Left renal pelvis (tissue), 4 donors: ENCODE data around the gene PLTP. TPM values are rescaled to one million over a fixed set of nuclear protein-coding genes. Genes with fewer than 3 reads are reported as not detected.

Experiments
- DNase-seq, 4 donors: peaks; one replicate each; pipeline ENCODE4 v3.0.0-alpha.2; 2013; ENCODE audit warnings: low read depth in 4 of 4, low spot score in 3 of 4
- polyA plus RNA-seq, 4 donors: library from polyadenylated mRNA; unstranded; fragments of 120-200 nt; gene quantifications; one replicate each; pipeline ENCODE4 v1.2.1, GENCODE V29; 2013; ENCODE audit not compliant: insufficient read length in 4 of 4

Gene PLTP
- polyA plus RNA-seq, 4 donors, result 72.7 to 139 (median 126) TPM

DNA sequence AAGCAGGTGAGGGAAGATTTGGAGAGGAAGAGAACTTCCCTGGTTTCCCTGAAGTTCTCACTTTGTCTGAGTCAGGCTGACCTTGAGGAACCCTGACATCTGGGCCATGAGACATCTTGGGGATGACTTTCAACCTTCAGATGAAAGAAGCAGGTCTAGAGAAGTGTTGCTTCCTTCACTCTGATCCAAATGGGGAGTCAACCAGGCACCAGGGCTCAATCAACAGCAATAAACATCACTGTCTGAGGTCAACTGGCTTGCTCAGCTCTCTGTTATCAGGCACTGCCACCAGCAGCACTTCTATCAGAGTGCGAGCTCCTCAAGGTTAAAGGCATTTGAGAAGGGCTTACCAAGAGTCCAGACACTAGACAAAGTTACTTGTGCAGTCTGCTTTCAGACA is 61.0 kb downstream of the PLTP start:
- DNase-seq, result no peak

DNA sequence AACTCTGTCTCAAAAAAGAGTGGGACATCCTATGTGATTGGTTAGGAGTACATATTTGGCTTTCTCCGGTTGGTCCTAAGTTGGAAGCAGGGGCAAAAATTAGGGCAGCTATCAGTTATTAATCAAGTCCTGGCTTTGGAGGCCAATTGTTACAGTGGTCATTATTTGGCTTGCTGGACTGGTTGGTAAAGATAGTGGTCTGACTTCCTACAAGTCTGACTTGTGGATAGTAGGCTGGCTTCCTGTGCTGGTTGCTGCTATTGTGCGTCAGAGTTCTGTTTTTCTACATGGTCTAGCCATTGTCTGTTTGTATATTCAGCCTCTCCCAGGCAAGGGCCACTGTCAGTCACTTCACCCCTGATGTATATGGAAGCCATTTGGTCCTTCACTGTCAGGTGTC is 61.7 kb downstream of the PLTP start:
- DNase-seq, result no peak

DNA sequence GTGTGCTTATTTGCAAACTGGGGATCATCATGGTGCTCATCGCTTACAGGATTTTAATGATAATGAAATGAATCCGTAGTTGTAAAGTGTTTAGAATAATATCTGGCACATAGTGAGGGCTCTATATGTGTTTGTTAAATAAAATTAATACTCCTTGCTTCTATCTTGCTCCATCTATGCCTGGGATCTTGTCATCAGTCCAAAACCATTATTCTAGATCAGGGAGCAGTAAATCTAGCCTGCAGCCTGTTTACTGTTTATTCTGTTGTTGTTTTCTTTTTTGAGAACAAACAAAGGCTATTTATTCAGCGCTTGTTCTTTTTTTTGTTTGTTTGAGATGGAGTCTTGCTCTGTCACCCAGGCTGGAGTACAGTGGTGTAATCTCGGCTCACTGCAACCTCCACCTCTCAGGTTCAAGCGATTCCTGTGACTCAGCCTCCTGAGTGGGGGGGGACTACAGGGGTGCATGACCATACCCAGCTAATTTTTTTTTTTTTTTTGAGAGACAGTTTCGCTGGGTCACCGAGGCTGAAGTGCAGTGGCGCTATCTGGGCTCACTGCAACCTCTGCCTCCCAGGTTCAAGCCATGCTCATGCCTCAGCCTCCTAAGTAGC is 62.9 kb downstream of the PLTP start:
- no peak for DNase-seq

Other genes starting within 250 kb of the PLTP start
- not detected for gene WFDC11, start 241.9 kb downstream of the PLTP start, polyA plus RNA-seq
- gene WFDC13, start 210.1 kb downstream of the PLTP start, polyA plus RNA-seq, result under 1 TPM in 1 of 4 donors, not detected in 3; 0.13 TPM
- gene WFDC10B, start 207.1 kb downstream of the PLTP start, polyA plus RNA-seq, result not detected
- gene SPINT4, start 189.8 kb downstream of the PLTP start, polyA plus RNA-seq, result not detected
- 1 to 10 TPM in 3 of 4 donors, under 1 TPM in 1; 0.90 to 1.6 (median 1.3) TPM for gene WFDC3, start 120.3 kb downstream of the PLTP start, polyA plus RNA-seq
- 10 to 100 TPM; 31.1 to 39.0 (median 34.4) TPM for gene DNTTIP1, start 120.2 kb downstream of the PLTP start, polyA plus RNA-seq
- gene UBE2C, start 99.5 kb downstream of the PLTP start, polyA plus RNA-seq, result 10 to 100 TPM; 59.8 to 69.9 (median 67.4) TPM
- gene TNNC2, start 84.8 kb downstream of the PLTP start, polyA plus RNA-seq, result 1 to 10 TPM in 1 of 4 donors, under 1 TPM in 3; 0.47 to 1.3 (median 0.58) TPM
- gene SNX21, start 78.4 kb downstream of the PLTP start, polyA plus RNA-seq, result 10 to 100 TPM; 11.5 to 21.1 (median 15.8) TPM
- 10 to 100 TPM; 16.9 to 31.3 (median 22.8) TPM for gene ACOT8, start 54.8 kb downstream of the PLTP start, polyA plus RNA-seq
- gene ZSWIM3, start 54.5 kb downstream of the PLTP start, polyA plus RNA-seq, result 1 to 10 TPM; 4.2 to 5.6 (median 4.9) TPM
- 10 to 100 TPM; 11.1 to 19.4 (median 13.9) TPM for gene ZSWIM1, start 30.9 kb downstream of the PLTP start, polyA plus RNA-seq
- gene SPATA25, start 24.5 kb downstream of the PLTP start, polyA plus RNA-seq, result 1 to 10 TPM; 1.7 to 7.8 (median 2.8) TPM
- gene NEURL2, start 20.9 kb downstream of the PLTP start, polyA plus RNA-seq, result 10 to 100 TPM in 1 of 4 donors, 1 to 10 TPM in 3; 2.0 to 11.0 (median 4.3) TPM
- gene CTSA, start 20.8 kb downstream of the PLTP start, polyA plus RNA-seq, result 100 to 1,000 TPM in 3 of 4 donors, 10 to 100 TPM in 1; 83.2 to 156 (median 115) TPM
- gene PCIF1, start 22.5 kb upstream of the PLTP start, polyA plus RNA-seq, result 10 to 100 TPM; 41.1 to 49.7 (median 43.7) TPM
- 10 to 100 TPM; 11.6 to 17.9 (median 12.5) TPM for gene ZNF335, start 60.0 kb upstream of the PLTP start, polyA plus RNA-seq
- under 1 TPM; 0.24 to 0.81 (median 0.42) TPM for gene MMP9, start 96.8 kb upstream of the PLTP start, polyA plus RNA-seq
- 1 to 10 TPM in 2 of 4 donors, under 1 TPM in 2; 0.85 to 2.3 (median 1.5) TPM for gene SLC12A5, start 117.1 kb upstream of the PLTP start, polyA plus RNA-seq
- gene NCOA5, start 177.8 kb upstream of the PLTP start, polyA plus RNA-seq, result 10 to 100 TPM; 47.0 to 59.8 (median 58.5) TPM
- 1 to 10 TPM; 4.8 to 7.6 (median 5.6) TPM for gene CD40, start 206.2 kb upstream of the PLTP start, polyA plus RNA-seq